MCF 10A (cell line): Measurements from ENCODE around the gene TEX44. TPM values are rescaled to one million over a fixed set of nuclear protein-coding genes. Genes with fewer than 3 reads are reported as not detected.
A peak's percentile ranks its signal among the peaks of the same experiment; 100 is the strongest.

Source experiments
- BruUV-seq: library from RNA; stranded (reverse); fragments of 400-500 nt; replicated peaks from 2 replicates; lab custom pipeline; 2021; lab: Mats Ljungman, UMichigan
- CTCF ChIA-PET: fragments of 300-600 bp; sonication (Branson Sonifier 250); formaldehyde crosslinking; extraction: SDS; loops from one replicate; lab custom pipeline; 2021; ENCODE audit warnings: antibody characterized with exemption, inconsistent platforms; lab: Yijun Ruan, JAX
- POLR2A ChIA-PET: fragments of 300-600, 350-650 bp; sonication (Branson Sonifier 250); formaldehyde crosslinking; extraction: SDS; loops from one replicate; lab custom pipeline; 2020; ENCODE audit warnings: antibody characterized with exemption, inconsistent platforms; lab: Yijun Ruan, JAX
- DNase-seq: peaks from one replicate; pipeline ENCODE4 v3.0.0-alpha.2; 2018; ENCODE audit not compliant: unreplicated experiment
- H3K27ac Mint-ChIP-seq: one replicate; pipeline ENCODE4 v1.8.0; 2022; ENCODE audit warnings: mild to moderate bottlenecking, low read depth, mixed read lengths; ENCODE audit not compliant: unreplicated experiment
- H3K27me3 Mint-ChIP-seq: one replicate; pipeline ENCODE4 v1.8.0; 2022; ENCODE audit warnings: mixed read lengths; ENCODE audit not compliant: insufficient read depth, unreplicated experiment
- H3K36me3 Mint-ChIP-seq: one replicate; pipeline ENCODE4 v1.8.0; 2022; ENCODE audit warnings: mild to moderate bottlenecking, moderate library complexity, mixed read lengths; ENCODE audit not compliant: insufficient read depth, unreplicated experiment
- H3K4me1 Mint-ChIP-seq: one replicate; pipeline ENCODE4 v1.8.0; 2022; ENCODE audit warnings: mixed read lengths; ENCODE audit not compliant: insufficient read depth, unreplicated experiment
- H3K4me3 Mint-ChIP-seq: one replicate; pipeline ENCODE4 v1.8.0; 2022; ENCODE audit warnings: mild to moderate bottlenecking, moderate library complexity, mixed read lengths; ENCODE audit not compliant: unreplicated experiment
- H3K9me3 Mint-ChIP-seq: one replicate; pipeline ENCODE4 v1.8.0; 2022; ENCODE audit warnings: mixed read lengths; ENCODE audit not compliant: unreplicated experiment
- CTCF ChIP-seq: fragments of 200-600 bp; IDR thresholded peaks from one replicate; pipeline ENCODE4 v1.8.0; 2022; ENCODE audit warnings: antibody characterized with exemption, mild to moderate bottlenecking; ENCODE audit not compliant: unreplicated experiment
- intact Hi-C: fragments of 100-400 bp; cut with micrococcal nuclease; formaldehyde crosslinking; loops from 2 replicates; pipeline ENCODE4 v1.14.1; 2022
- total RNA-seq: library from RNA; stranded (reverse); gene quantifications from 2 replicates; pipeline ENCODE4 v1.2.3, GENCODE V29; 2022

Gene TEX44
- total RNA-seq, 1 experiment from 2014 or later: not detected

DNA sequence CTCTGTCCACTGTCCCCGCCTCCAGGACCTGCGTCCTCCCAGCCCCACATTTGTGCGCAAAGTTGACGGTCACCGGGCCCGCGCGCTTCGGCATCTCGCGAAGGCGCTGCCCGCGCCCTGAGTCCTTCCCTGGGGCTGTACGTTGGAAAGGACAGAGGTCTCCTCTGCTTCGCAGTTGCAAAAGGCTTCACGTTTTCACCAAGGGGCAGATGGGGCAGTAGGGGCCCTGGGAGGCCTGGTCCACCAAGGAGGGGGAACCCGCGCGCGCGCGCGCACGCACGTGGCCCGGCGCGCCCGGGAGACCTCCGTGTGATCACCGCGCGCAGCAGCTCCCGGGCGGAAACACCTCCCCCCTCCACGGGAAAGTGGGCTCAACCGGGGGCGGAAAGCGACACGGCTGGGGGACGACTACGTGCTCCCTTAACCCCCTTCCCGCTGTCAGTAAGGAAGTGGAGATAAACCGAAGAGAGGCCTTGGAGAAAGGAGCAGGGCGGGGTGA, 21.9 kb downstream of the TEX44 start:
- intact Hi-C loops: no loop called here
- TF ChIP-seq CTCF: no peak
- Mint-ChIP-seq H3K36me3 (peaks cover 6% of the 10 kb centered on the region), H3K4me1 (peaks cover 43% of the 10 kb centered on the region), H3K4me3 (peak overlapping the region; percentile 71), H3K27me3 (no peaks in the 10 kb centered on the region), H3K9me3 (no peaks in the 10 kb centered on the region), H3K27ac (peak overlapping the region; percentile 92)
- no TSS peak for BruUV-seq
- POLR2A ChIA-PET: interaction anchor here (0.6 to 4.7 kb wide), 9 partner anchors 12 to 937 kb away, joined by 3 to 73 read pairs (median 14); partner anchors contain the start of genes NCL and PTMA
- CTCF ChIA-PET: interaction anchor here (0.5 to 5.5 kb wide), 8 partner anchors 11 to 780 kb away, joined by 3 to 216 read pairs (median 4); no protein-coding TSS in a partner anchor
- no peak for DNase-seq

DNA sequence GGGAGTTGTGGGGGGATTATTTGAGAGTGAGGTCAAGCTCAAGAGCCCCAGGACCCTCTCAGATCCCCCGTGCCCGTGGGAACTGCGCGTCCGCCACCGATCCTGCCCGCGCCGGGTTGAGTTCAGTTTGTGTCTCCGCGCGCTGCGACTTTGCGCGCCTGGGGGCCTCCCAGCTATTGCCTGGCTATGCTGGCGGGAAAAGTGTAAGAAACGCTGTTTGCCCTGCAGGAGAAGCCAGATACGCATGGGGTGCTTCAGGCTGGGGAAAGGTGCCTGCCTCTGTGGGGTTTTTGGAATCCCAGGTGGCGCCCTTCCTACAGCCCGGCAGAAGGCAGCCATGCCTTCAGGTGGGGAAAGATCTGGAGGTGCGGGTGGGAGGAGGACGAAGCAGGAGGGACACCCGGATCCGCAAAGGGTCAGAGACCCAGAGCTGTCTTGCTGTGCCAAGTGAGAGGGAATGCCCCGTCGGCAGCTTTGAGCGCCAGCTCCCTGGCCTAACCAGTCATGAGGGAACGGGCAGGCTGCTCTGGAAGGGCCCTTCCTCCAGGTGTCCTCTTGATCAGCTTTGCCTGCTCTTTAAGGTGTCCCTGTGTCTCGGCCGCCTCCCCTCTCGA, 22.5 kb downstream of the TEX44 start:
- POLR2A ChIA-PET: interaction anchor here (1.0 to 4.5 kb wide), 3 partner anchors 10 to 98 kb away, joined by 3 to 33 read pairs (median 3); no protein-coding TSS in a partner anchor
- Mint-ChIP-seq H3K27ac (no peak overlapping the region), H3K36me3 (peaks cover 6% of the 10 kb centered on the region), H3K9me3 (no peaks in the 10 kb centered on the region), H3K4me1 (peaks cover 45% of the 10 kb centered on the region), H3K4me3 (peak overlapping the region; percentile 71), H3K27me3 (no peaks in the 10 kb centered on the region)
- CTCF ChIA-PET: interaction anchor here (0.5 to 5.5 kb wide), 6 partner anchors 11 to 780 kb away, joined by 3 to 216 read pairs (median 4); no protein-coding TSS in a partner anchor
- BruUV-seq: no TSS peak
- no peak for DNase-seq
- TF ChIP-seq CTCF: no peak
- intact Hi-C loops: no loop called here

- TF ChIP-seq CTCF: no peak
- Mint-ChIP-seq H3K4me3 (no peak overlapping the region), H3K27ac (no peak overlapping the region), H3K9me3 (no peaks in the 10 kb centered on the region), H3K4me1 (peaks cover 51% of the 10 kb centered on the region), H3K36me3 (peaks cover 6% of the 10 kb centered on the region), H3K27me3 (no peaks in the 10 kb centered on the region)
- no peak for DNase-seq
- intact Hi-C loops: no loop called here
- BruUV-seq: no TSS peak
- ChIA-PET CTCF (interaction anchor here (0.6 to 5.5 kb wide), 2 partner anchors 34 to 58 kb away, joined by 5 to 216 read pairs; no protein-coding TSS in a partner anchor), POLR2A (interaction anchor here (1.2 kb wide), 1 partner anchor 9 kb away, joined by 3 read pairs; no protein-coding TSS in a partner anchor)
Measured at GRCh38 chr2:231616296-231616695, 23.6 kb downstream of the TEX44 start.
